PFSK-1 (cell line): ENCODE measurements around the gene RPP14.

Experiments
- FOXP2 ChIP-seq: optimal IDR thresholded peaks from 2 replicates; pipeline ENCODE3; 2011; ENCODE audit warnings: borderline replicate concordance, control low read depth, inconsistent platforms; ENCODE audit not compliant: insufficient read depth; ENCODE audit errors: extremely low read length, extremely low read depth
- POLR2AphosphoS5 ChIP-seq: IDR thresholded peaks from 2 replicates; pipeline ENCODE4 v1.6.1; 2012; ENCODE audit warnings: low read depth, mild to moderate bottlenecking, control low read depth, low read length, moderate library complexity
- SIN3A ChIP-seq: IDR thresholded peaks from 2 replicates; pipeline ENCODE4 v1.6.1; 2012; ENCODE audit warnings: mild to moderate bottlenecking, low read length, moderate library complexity, borderline replicate concordance; ENCODE audit not compliant: insufficient read depth
- TAF1 ChIP-seq: IDR thresholded peaks from 2 replicates; pipeline ENCODE4 v1.6.1; 2012; ENCODE audit warnings: low read length, control low read depth, borderline replicate concordance; ENCODE audit not compliant: insufficient read depth
- TF ChIP-seq, protein P1 (sequence below), 2 experiments: IDR thresholded peaks; 2 replicates each; pipeline versions ENCODE4 v1.6.1 to v1.8.0; 2011 to 2012; ENCODE audit warnings: low read depth in 2 of 2, low read length in 2 of 2, control low read depth in 1 of 2, inconsistent platforms in 1 of 2, mild to moderate bottlenecking in 1 of 2, moderate library complexity in 1 of 2; ENCODE audit not compliant: insufficient read depth in 1 of 2

The RPP14 gene

DNA sequence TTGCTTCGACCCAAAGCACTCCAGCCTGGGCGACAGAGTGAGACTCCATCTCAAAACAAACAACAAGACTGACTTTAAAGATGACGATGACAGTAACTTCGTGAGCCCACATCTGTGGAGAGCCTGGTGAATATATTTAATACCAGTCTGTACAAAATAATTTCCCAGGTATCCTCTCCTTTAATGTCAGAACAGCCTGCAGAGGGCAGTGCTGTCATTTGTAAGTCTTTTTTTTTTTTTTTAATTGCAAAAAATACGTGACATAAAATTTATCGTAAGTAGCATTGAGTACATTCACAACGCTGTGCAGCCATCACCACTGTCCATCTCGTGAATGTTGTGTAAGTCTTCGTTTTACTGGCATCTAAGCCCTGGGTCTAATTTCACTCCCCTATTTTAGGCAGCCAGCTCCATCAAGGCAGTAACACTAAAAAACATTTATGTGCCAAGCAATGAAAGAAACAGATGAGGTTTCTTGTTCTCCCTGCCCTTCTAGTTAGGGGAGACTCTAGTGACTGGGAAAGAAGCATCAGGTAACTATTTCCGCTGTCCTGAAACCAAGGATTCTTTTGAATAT is 1.7 kb downstream of the RPP14 start:
- TF ChIP-seq, protein P1, sequence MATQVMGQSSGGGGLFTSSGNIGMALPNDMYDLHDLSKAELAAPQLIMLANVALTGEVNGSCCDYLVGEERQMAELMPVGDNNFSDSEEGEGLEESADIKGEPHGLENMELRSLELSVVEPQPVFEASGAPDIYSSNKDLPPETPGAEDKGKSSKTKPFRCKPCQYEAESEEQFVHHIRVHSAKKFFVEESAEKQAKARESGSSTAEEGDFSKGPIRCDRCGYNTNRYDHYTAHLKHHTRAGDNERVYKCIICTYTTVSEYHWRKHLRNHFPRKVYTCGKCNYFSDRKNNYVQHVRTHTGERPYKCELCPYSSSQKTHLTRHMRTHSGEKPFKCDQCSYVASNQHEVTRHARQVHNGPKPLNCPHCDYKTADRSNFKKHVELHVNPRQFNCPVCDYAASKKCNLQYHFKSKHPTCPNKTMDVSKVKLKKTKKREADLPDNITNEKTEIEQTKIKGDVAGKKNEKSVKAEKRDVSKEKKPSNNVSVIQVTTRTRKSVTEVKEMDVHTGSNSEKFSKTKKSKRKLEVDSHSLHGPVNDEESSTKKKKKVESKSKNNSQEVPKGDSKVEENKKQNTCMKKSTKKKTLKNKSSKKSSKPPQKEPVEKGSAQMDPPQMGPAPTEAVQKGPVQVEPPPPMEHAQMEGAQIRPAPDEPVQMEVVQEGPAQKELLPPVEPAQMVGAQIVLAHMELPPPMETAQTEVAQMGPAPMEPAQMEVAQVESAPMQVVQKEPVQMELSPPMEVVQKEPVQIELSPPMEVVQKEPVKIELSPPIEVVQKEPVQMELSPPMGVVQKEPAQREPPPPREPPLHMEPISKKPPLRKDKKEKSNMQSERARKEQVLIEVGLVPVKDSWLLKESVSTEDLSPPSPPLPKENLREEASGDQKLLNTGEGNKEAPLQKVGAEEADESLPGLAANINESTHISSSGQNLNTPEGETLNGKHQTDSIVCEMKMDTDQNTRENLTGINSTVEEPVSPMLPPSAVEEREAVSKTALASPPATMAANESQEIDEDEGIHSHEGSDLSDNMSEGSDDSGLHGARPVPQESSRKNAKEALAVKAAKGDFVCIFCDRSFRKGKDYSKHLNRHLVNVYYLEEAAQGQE (IDR thresholded peaks at IDR 0.05; ENCODE audit: insufficient read depth in 1 of 2, low read depth in 2 of 2, low read length in 2 of 2), result no peak
- TF ChIP-seq TAF1 (no peak), POLR2AphosphoS5 (no peak), FOXP2 (no peak), SIN3A (no peak)

DNA sequence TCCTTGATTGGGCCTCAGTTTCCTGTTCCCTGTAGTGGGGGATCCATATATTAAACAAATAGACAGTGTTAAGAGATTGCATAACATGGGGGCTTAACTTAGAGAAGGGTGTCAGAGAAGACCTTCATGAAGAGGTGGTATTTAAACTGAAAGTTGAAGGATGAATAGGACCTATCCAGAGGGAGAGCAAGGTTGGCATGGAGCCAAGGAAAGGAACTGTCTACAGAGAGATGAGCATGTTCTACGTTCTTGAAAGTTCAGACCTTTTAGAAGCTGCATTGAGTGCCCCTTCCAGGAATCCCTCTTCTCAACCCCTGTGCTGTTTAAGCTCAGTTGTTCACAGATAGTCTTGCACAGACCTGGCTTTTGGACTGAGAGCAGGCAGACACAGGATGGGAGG is 2.7 kb downstream of the RPP14 start:
- TF ChIP-seq TAF1, result no peak
- no peak for TF ChIP-seq FOXP2
- no peak for TF ChIP-seq POLR2AphosphoS5
- no peak for TF ChIP-seq SIN3A
- TF ChIP-seq, protein P1 (IDR thresholded peaks at IDR 0.05; ENCODE audit: insufficient read depth in 1 of 2, low read depth in 2 of 2, low read length in 2 of 2), result no peak

DNA sequence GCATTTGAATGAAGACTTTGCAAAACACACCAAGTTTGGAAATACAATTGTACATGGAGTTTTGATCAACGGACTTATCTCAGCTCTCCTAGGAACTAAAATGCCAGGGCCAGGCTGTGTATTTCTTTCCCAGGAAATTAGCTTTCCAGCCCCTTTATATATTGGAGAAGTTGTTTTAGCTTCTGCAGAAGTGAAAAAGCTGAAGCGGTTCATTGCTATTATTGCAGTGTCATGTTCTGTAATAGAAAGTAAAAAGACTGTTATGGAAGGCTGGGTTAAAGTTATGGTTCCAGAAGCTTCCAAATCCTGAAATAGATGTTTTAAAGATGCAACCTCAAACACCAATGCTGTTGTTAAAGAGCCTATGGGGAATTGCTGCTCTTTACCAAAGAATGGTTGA is 11.8 kb downstream of the RPP14 start:
- TF ChIP-seq SIN3A (no peak), POLR2AphosphoS5 (no peak), TAF1 (no peak), FOXP2 (no peak)
- TF ChIP-seq, protein P1 (IDR thresholded peaks at IDR 0.05; ENCODE audit: insufficient read depth in 1 of 2, low read depth in 2 of 2, low read length in 2 of 2), result no peak

DNA sequence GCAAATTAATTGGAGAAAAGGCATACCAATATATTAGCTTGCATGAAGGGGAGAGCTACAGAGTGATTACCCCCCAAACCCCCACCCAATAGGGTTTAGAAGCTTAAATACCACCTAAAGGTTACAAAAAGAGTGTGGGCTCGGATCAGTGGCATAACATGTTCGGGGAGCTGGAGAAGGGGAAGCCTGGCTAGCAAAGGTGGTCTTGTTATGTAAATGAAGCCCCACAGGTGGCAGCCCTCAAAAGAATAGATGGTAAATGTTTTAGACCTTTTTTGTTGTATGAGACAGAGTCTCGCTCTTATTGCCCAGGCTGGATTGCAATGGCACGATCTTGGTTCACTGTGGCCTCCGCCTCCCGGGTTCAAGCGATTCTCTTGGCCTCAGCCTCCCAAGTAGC is 15.7 kb downstream of the RPP14 start:
- TF ChIP-seq, protein P1 (IDR thresholded peaks at IDR 0.05; ENCODE audit: insufficient read depth in 1 of 2, low read depth in 2 of 2, low read length in 2 of 2), result no peak
- TF ChIP-seq POLR2AphosphoS5 (no peak), FOXP2 (no peak), TAF1 (no peak), SIN3A (no peak)
